SK-N-SH treated with all-trans-retinoic acid at 6 μM for 48 hours (cell line): ENCODE data around the gene APEH.

ENCODE experiments used
- ATAC-seq: fragments of 200-7000 bp; cut with Tn5 transposase; 3 replicates; pipeline ENCODE4 v1.9.1; 2020; ENCODE audit warnings: mild to moderate bottlenecking, moderate library complexity
- ARNTL ChIP-seq: fragments of 450-650 bp; formaldehyde crosslinking; IDR thresholded peaks from 2 replicates; pipeline ENCODE4 v1.5.0; 2020; ENCODE audit warnings: low read depth, mild to moderate bottlenecking, moderate library complexity, borderline replicate concordance
- BACH2 ChIP-seq: fragments of 250-450 bp; sonication (Bioruptor Pico); IDR thresholded peaks from 2 replicates; pipeline ENCODE4 v1.9.0; 2021; ENCODE audit warnings: mild to moderate bottlenecking, borderline replicate concordance
- CREB5 ChIP-seq: fragments of 250-450 bp; sonication (Bioruptor Pico); IDR thresholded peaks from 2 replicates; pipeline ENCODE4 v1.5.1; 2020; ENCODE audit warnings: low read depth, mild to moderate bottlenecking, moderate library complexity
- CSDC2 ChIP-seq: fragments of 250-450 bp; sonication (Bioruptor Pico); IDR thresholded peaks from 2 replicates; pipeline ENCODE4 v1.5.0; 2020; ENCODE audit warnings: mild to moderate bottlenecking, moderate library complexity
- CSRNP3 ChIP-seq: fragments of 250-450 bp; sonication (Bioruptor Pico); IDR thresholded peaks from 2 replicates; pipeline ENCODE4 v1.5.1; 2021; ENCODE audit warnings: mild to moderate bottlenecking, moderate library complexity
- ESRRG ChIP-seq: fragments of 250-450 bp; sonication (Bioruptor Pico); IDR thresholded peaks from 2 replicates; pipeline ENCODE4 v1.6.1; 2021; ENCODE audit warnings: mild to moderate bottlenecking
- ISL1 ChIP-seq: fragments of 250-450 bp; sonication (Bioruptor Pico); IDR thresholded peaks from 2 replicates; pipeline ENCODE4 v2.1.2; 2022; ENCODE audit warnings: mild to moderate bottlenecking, moderate library complexity
- PATZ1 ChIP-seq: fragments of 250-450 bp; sonication (Bioruptor Pico); IDR thresholded peaks from 2 replicates; pipeline ENCODE4 v1.8.0; 2020; ENCODE audit warnings: mild to moderate bottlenecking, moderate library complexity, borderline replicate concordance
- POU6F1 ChIP-seq: fragments of 250-450 bp; sonication (Bioruptor Pico); IDR thresholded peaks from 2 replicates; pipeline ENCODE4 v1.8.0; 2021; ENCODE audit warnings: low read depth, mild to moderate bottlenecking, moderate library complexity, borderline replicate concordance
- PPARA ChIP-seq: fragments of 250-450 bp; sonication (Bioruptor Pico); IDR thresholded peaks from 2 replicates; pipeline ENCODE4 v1.5.0; 2020; ENCODE audit warnings: mild to moderate bottlenecking, borderline replicate concordance
- RARB ChIP-seq: fragments of 250-450 bp; sonication (Bioruptor Pico); IDR thresholded peaks from 2 replicates; pipeline ENCODE4 v1.8.0; 2021; ENCODE audit warnings: mild to moderate bottlenecking, moderate library complexity
- SNAI2 ChIP-seq: fragments of 250-450 bp; sonication (Bioruptor Pico); IDR thresholded peaks from 2 replicates; pipeline ENCODE4 v1.5.0; 2020; ENCODE audit warnings: mild to moderate bottlenecking, moderate library complexity
- TCF4 ChIP-seq: fragments of 250-450 bp; sonication (Bioruptor Pico); IDR thresholded peaks from 2 replicates; pipeline ENCODE4 v1.8.0; 2021; ENCODE audit warnings: mild to moderate bottlenecking, moderate library complexity, borderline replicate concordance
- TOX ChIP-seq: fragments of 250-450 bp; sonication (Bioruptor Pico); IDR thresholded peaks from 2 replicates; pipeline ENCODE4 v1.8.0; 2021; ENCODE audit warnings: mild to moderate bottlenecking, moderate library complexity, borderline replicate concordance
- TSHZ2 ChIP-seq: fragments of 250-450 bp; sonication (Bioruptor Pico); IDR thresholded peaks from 2 replicates; pipeline ENCODE4 v1.5.0; 2020; ENCODE audit warnings: mild to moderate bottlenecking, moderate library complexity
- ZFP3 ChIP-seq: fragments of 250-450 bp; sonication (Bioruptor Pico); IDR thresholded peaks from 2 replicates; pipeline ENCODE4 v1.5.0; 2020; ENCODE audit warnings: mild to moderate bottlenecking, moderate library complexity
- ZFP30 ChIP-seq: fragments of 450-650 bp; formaldehyde crosslinking; IDR thresholded peaks from 2 replicates; pipeline ENCODE4 v1.5.0; 2022; ENCODE audit warnings: mild to moderate bottlenecking, moderate library complexity
- ZNF565 ChIP-seq: fragments of 450-650 bp; formaldehyde crosslinking; conservative IDR thresholded peaks from 2 replicates; pipeline ENCODE4 v1.5.0; 2020; ENCODE audit warnings: low read depth, mild to moderate bottlenecking, moderate library complexity
- ZNF70 ChIP-seq: fragments of 450-650 bp; formaldehyde crosslinking; IDR thresholded peaks from 2 replicates; pipeline ENCODE4 v1.5.0; 2020; ENCODE audit warnings: mild to moderate bottlenecking, moderate library complexity
- ZNF8 ChIP-seq: fragments of 450-650 bp; formaldehyde crosslinking; IDR thresholded peaks from 2 replicates; pipeline ENCODE4 v1.5.0; 2020; ENCODE audit warnings: mild to moderate bottlenecking, moderate library complexity

APEH gene

GRCh38 chr3:49704629-49705028 lies 30.5 kb downstream of the APEH start:
- no peak for TF ChIP-seq ZNF70 (CRISPR knock-in tag)
- TF ChIP-seq CSDC2 (CRISPR knock-in tag), result no peak
- TF ChIP-seq POU6F1 (CRISPR knock-in tag), result no peak
- no peak for ATAC-seq

GRCh38 chr3:49705390-49705960 lies 31.3 kb downstream of the APEH start:
- no peak for ATAC-seq
- TF ChIP-seq ZNF565 (CRISPR knock-in tag) (no peak), ISL1 (CRISPR knock-in tag) (no peak), TSHZ2 (CRISPR knock-in tag) (no peak), TOX (CRISPR knock-in tag) (no peak), ARNTL (CRISPR knock-in tag) (no peak), BACH2 (no peak), POU6F1 (CRISPR knock-in tag) (no peak), CREB5 (CRISPR knock-in tag) (no peak), CSDC2 (CRISPR knock-in tag) (no peak), PPARA (no peak), ZNF70 (CRISPR knock-in tag) (no peak), ZFP30 (CRISPR knock-in tag) (no peak), CSRNP3 (CRISPR knock-in tag) (no peak), TCF4 (no peak)
- TF ChIP-seq, all 23 proteins: peak for 0

- TF ChIP-seq TOX (CRISPR knock-in tag) (no peak), ZNF70 (CRISPR knock-in tag) (no peak), BACH2 (no peak), ESRRG (CRISPR knock-in tag) (no peak), SNAI2 (CRISPR knock-in tag) (no peak), TSHZ2 (CRISPR knock-in tag) (no peak), ZNF8 (CRISPR knock-in tag) (no peak), RARB (CRISPR knock-in tag) (no peak), ZNF565 (CRISPR knock-in tag) (no peak), TCF4 (no peak), ZFP3 (no peak), PPARA (no peak), ARNTL (CRISPR knock-in tag) (no peak), ZFP30 (CRISPR knock-in tag) (no peak), PATZ1 (CRISPR knock-in tag) (no peak)
- no peak for ATAC-seq
Observed at GRCh38 chr3:49706456-49707112, 32.4 kb downstream of the APEH start.
